HEK293 (cell line): Measurements from ENCODE around the gene ZNF614.

Experiments
- INSM2 ChIP-seq: fragments of 450-650 bp; formaldehyde crosslinking; IDR thresholded peaks from 2 replicates; pipeline ENCODE4 v1.5.1; 2016; ENCODE audit warnings: missing biosample characterization, missing genetic modification characterization
- REST ChIP-seq: fragments of 450-650 bp; formaldehyde crosslinking; IDR thresholded peaks from 2 replicates; pipeline ENCODE4 v1.5.1; 2016; ENCODE audit warnings: missing biosample characterization, missing genetic modification characterization
- SCRT2 ChIP-seq: fragments of 450-650 bp; formaldehyde crosslinking; IDR thresholded peaks from 2 replicates; pipeline ENCODE4 v1.5.1; 2016; ENCODE audit warnings: missing biosample characterization, missing genetic modification characterization
- ZBTB20 ChIP-seq: fragments of 450-650 bp; formaldehyde crosslinking; IDR thresholded peaks from 2 replicates; pipeline ENCODE4 v1.5.1; 2016; ENCODE audit warnings: missing biosample characterization, missing genetic modification characterization
- ZBTB6 ChIP-seq: fragments of 450-650 bp; formaldehyde crosslinking; IDR thresholded peaks from 2 replicates; pipeline ENCODE4 v1.5.1; 2017; ENCODE audit warnings: missing biosample characterization, missing genetic modification characterization
- ZFP41 ChIP-seq: fragments of 450-650 bp; formaldehyde crosslinking; IDR thresholded peaks from 2 replicates; pipeline ENCODE4 v1.5.1; 2016; ENCODE audit warnings: missing biosample characterization, missing genetic modification characterization, borderline replicate concordance
- ZIC2 ChIP-seq: fragments of 450-650 bp; formaldehyde crosslinking; IDR thresholded peaks from 2 replicates; pipeline ENCODE4 v1.5.1; 2016; ENCODE audit warnings: missing biosample characterization, missing genetic modification characterization
- ZNF112 ChIP-seq: fragments of 450-650 bp; formaldehyde crosslinking; IDR thresholded peaks from 2 replicates; pipeline ENCODE4 v1.5.0; 2017; ENCODE audit warnings: missing biosample characterization, missing genetic modification characterization
- ZNF169 ChIP-seq: fragments of 450-650 bp; formaldehyde crosslinking; IDR thresholded peaks from 2 replicates; pipeline ENCODE4 v1.5.1; 2016; ENCODE audit warnings: missing biosample characterization, missing genetic modification characterization
- ZNF175 ChIP-seq: fragments of 450-650 bp; formaldehyde crosslinking; IDR thresholded peaks from 2 replicates; pipeline ENCODE4 v1.5.1; 2016; ENCODE audit warnings: missing biosample characterization, missing genetic modification characterization
- ZNF202 ChIP-seq: fragments of 450-650 bp; formaldehyde crosslinking; IDR thresholded peaks from 2 replicates; pipeline ENCODE4 v1.5.1; 2016; ENCODE audit warnings: missing biosample characterization, missing genetic modification characterization, borderline replicate concordance
- ZNF23 ChIP-seq: fragments of 450-650 bp; formaldehyde crosslinking; IDR thresholded peaks from 2 replicates; pipeline ENCODE4 v1.5.1; 2016; ENCODE audit warnings: missing biosample characterization, missing genetic modification characterization, borderline replicate concordance
- ZNF266 ChIP-seq: fragments of 450-650 bp; formaldehyde crosslinking; IDR thresholded peaks from 2 replicates; pipeline ENCODE4 v1.5.1; 2016; ENCODE audit warnings: missing biosample characterization, missing genetic modification characterization, low read depth
- ZNF335 ChIP-seq: fragments of 450-650 bp; formaldehyde crosslinking; conservative IDR thresholded peaks from 2 replicates; pipeline ENCODE4 v1.5.1; 2016; ENCODE audit warnings: missing biosample characterization, missing genetic modification characterization
- ZNF366 ChIP-seq: fragments of 450-650 bp; formaldehyde crosslinking; conservative IDR thresholded peaks from 2 replicates; pipeline ENCODE4 v1.5.1; 2016; ENCODE audit warnings: missing biosample characterization, missing genetic modification characterization
- ZNF48 ChIP-seq: fragments of 450-650 bp; formaldehyde crosslinking; IDR thresholded peaks from 2 replicates; pipeline ENCODE4 v1.5.1; 2016; ENCODE audit warnings: missing biosample characterization, missing genetic modification characterization
- ZNF513 ChIP-seq: fragments of 450-650 bp; IDR thresholded peaks from 2 replicates; pipeline ENCODE4 v1.5.1; 2018; ENCODE audit warnings: missing biosample characterization, missing genetic modification characterization
- ZNF518A ChIP-seq: fragments of 450-650 bp; formaldehyde crosslinking; conservative IDR thresholded peaks from 2 replicates; pipeline ENCODE4 v1.5.1; 2016; ENCODE audit warnings: low read depth, missing biosample characterization, missing genetic modification characterization
- ZNF639 ChIP-seq: fragments of 450-650 bp; formaldehyde crosslinking; IDR thresholded peaks from 2 replicates; pipeline ENCODE4 v1.5.1; 2016; ENCODE audit warnings: missing biosample characterization, missing genetic modification characterization
- ZNF660 ChIP-seq: fragments of 450-650 bp; IDR thresholded peaks from 2 replicates; pipeline ENCODE4 v1.5.1; 2018; ENCODE audit warnings: missing biosample characterization, mild to moderate bottlenecking, missing genetic modification characterization
- ZNF768 ChIP-seq: fragments of 450-650 bp; formaldehyde crosslinking; IDR thresholded peaks from 2 replicates; pipeline ENCODE4 v1.5.1; 2018; ENCODE audit warnings: missing biosample characterization, mild to moderate bottlenecking, missing genetic modification characterization
- ZNF830 ChIP-seq: fragments of 450-650 bp; IDR thresholded peaks from 2 replicates; pipeline ENCODE4 v1.5.0; 2018; ENCODE audit warnings: missing biosample characterization, missing genetic modification characterization, low read depth, mild to moderate bottlenecking, moderate library complexity
- ZNF843 ChIP-seq: fragments of 450-650 bp; formaldehyde crosslinking; IDR thresholded peaks from 2 replicates; pipeline ENCODE4 v1.5.1; 2016; ENCODE audit warnings: missing biosample characterization, missing genetic modification characterization

The ZNF614 gene

GRCh38 chr19:52028027-52028779 lies at the start of gene ZNF614 (continued):
- TF ChIP-seq ZNF518A (tag by site-specific recombination) (no peak), ZIC2 (tag by site-specific recombination) (no peak), ZNF169 (tag by site-specific recombination) (no peak), SCRT2 (tag by site-specific recombination) (no peak), ZFP41 (tag by site-specific recombination) (no peak), ZNF335 (tag by site-specific recombination) (peak; percentile 98), ZNF23 (tag by site-specific recombination) (no peak), ZNF48 (tag by site-specific recombination) (no peak), ZBTB20 (peak; percentile 97), ZNF660 (peak; percentile 55; the same call in 1 of the 2 replicates), ZNF175 (tag by site-specific recombination) (no peak), INSM2 (no peak), REST (tag by site-specific recombination) (no peak), ZNF366 (tag by site-specific recombination) (no peak), ZNF266 (no peak), ZNF830 (tag by site-specific recombination) (no peak), ZNF202 (tag by site-specific recombination) (no peak), ZBTB6 (tag by site-specific recombination) (no peak), ZNF513 (tag by site-specific recombination) (no peak), ZNF112 (no peak), ZNF639 (tag by site-specific recombination) (peak; percentile 41; the same call in 1 of the 2 replicates), ZNF843 (tag by site-specific recombination) (no peak), ZNF768 (tag by site-specific recombination) (no peak)
